A549 (cell line): Measurements from ENCODE around the gene FIBCD1.

Experiments used
- HDAC2 ChIP-seq: fragments of 200-600 bp; sonication (generic); IDR thresholded peaks from 2 replicates; pipeline ENCODE4 v1.6.1; 2016
- MAZ ChIP-seq: fragments of 150-350 bp; IDR thresholded peaks from 2 replicates; pipeline ENCODE4 v1.6.1; 2014; ENCODE audit warnings: antibody characterized with exemption, low read depth, low read length, borderline replicate concordance
- RCOR1 ChIP-seq: fragments of 150-350 bp; IDR thresholded peaks from 2 replicates; pipeline ENCODE4 v1.6.1; 2014; ENCODE audit warnings: antibody characterized with exemption, low read length, low read depth
- TF ChIP-seq, protein P1 (sequence below): fragments of >200 bp; sonication (Bioruptor Twin); formaldehyde crosslinking; IDR thresholded peaks from 3 replicates; pipeline ENCODE4 v1.5.1; 2016

DNA sequence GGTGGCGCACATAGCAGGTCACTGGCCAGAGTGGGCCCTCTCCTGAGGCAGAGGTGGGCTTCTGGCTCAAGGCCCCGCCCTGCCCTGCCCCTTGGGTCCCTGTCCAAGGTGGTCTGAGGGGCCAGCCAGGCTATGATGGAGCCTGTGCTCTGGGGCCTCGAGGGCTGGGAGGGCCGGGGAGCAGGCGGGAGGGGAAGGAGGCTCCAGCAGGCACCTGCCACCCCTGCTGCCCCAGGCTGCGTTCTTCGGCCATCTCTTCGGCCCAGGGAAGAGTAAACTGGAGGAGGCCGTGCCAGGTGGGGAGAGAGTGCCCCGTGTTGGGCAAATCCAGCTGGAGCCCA lies 14.6 kb downstream of the FIBCD1 start:
- TF ChIP-seq, protein P1, sequence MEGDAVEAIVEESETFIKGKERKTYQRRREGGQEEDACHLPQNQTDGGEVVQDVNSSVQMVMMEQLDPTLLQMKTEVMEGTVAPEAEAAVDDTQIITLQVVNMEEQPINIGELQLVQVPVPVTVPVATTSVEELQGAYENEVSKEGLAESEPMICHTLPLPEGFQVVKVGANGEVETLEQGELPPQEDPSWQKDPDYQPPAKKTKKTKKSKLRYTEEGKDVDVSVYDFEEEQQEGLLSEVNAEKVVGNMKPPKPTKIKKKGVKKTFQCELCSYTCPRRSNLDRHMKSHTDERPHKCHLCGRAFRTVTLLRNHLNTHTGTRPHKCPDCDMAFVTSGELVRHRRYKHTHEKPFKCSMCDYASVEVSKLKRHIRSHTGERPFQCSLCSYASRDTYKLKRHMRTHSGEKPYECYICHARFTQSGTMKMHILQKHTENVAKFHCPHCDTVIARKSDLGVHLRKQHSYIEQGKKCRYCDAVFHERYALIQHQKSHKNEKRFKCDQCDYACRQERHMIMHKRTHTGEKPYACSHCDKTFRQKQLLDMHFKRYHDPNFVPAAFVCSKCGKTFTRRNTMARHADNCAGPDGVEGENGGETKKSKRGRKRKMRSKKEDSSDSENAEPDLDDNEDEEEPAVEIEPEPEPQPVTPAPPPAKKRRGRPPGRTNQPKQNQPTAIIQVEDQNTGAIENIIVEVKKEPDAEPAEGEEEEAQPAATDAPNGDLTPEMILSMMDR, result no peak
- no peak for TF ChIP-seq RCOR1
- no peak for TF ChIP-seq MAZ
- no peak for TF ChIP-seq HDAC2
